ENCODE results near the gene ENG. TPM values are rescaled to one million over a fixed set of nuclear protein-coding genes. Genes with fewer than 3 reads are reported as not detected.

The ENG gene
- total RNA-seq, 4 donors from 2014 or later, result 7.2 to 32.8 (median 18.0) TPM

GRCh38 chr9:127878652-127879390 is 24.4 kb upstream of the ENG start:
- H3K4me1 ChIP-seq, result peaks cover 34 to 54% (median 36%) of the 10 kb centered on the region in 3 donors
- H3K27me3 ChIP-seq, result no peaks in the 10 kb centered on the region
- H3K4me3 ChIP-seq, result no peak overlapping the region
- no peaks in the 10 kb centered on the region for H3K9me3 ChIP-seq
- intact Hi-C loops (cut with DNase I), result loop anchor here (10.0 kb wide), 1 partner anchor 144 kb away; the partner anchor contains the start of gene TOR2A
- no peak for TF ChIP-seq POLR2A (IDR thresholded peaks at IDR 0.05)
- TF ChIP-seq CTCF (IDR thresholded peaks at IDR 0.05), result no peak
- 58 to 64% methylated on average over 8 of the region's 8 CpGs for WGBS, 2 donors
- no peak for DNase-seq
- H3K36me3 ChIP-seq, result peaks cover 0 to 2% (median 0%) of the 10 kb centered on the region in 3 donors
- H3K27ac ChIP-seq, result no peak overlapping the region

GRCh38 chr9:127878001-127878651 is 23.7 kb upstream of the ENG start:
- Histone ChIP-seq H3K4me3 (peak overlapping the region; percentile 55 to 87 (median 60)), H3K9me3 (no peaks in the 10 kb centered on the region), H3K27ac (peak overlapping the region; percentile 78 to 91 (median 83)), H3K27me3 (no peaks in the 10 kb centered on the region), H3K4me1 (peaks cover 36 to 59% (median 40%) of the 10 kb centered on the region in 3 donors), H3K36me3 (no peaks in the 10 kb centered on the region)
- intact Hi-C loops (cut with DNase I), result loop anchor here (10.0 kb wide), 1 partner anchor 143 kb away; the partner anchor contains the start of gene TOR2A
- TF ChIP-seq POLR2A (IDR thresholded peaks at IDR 0.05), result no peak
- no peak for TF ChIP-seq CTCF (IDR thresholded peaks at IDR 0.05)
- WGBS, 2 donors, result 50 to 63% methylated on average over 8 to 9 of the region's 18 CpGs
- no peak for DNase-seq

- peak within 1 kb of the TSS; percentile 55 to 87 (median 60) for H3K4me3 ChIP-seq
- no peak for DNase-seq
- H3K36me3 ChIP-seq, result peaks cover 0 to under 1% (median 0%) of the 10 kb centered on the region in 3 donors
- intact Hi-C loops (cut with DNase I), result loop anchor here (10.0 kb wide), 1 partner anchor 143 kb away; the partner anchor contains the start of gene TOR2A
- peaks cover 36 to 57% (median 40%) of the 10 kb centered on the region in 3 donors for H3K4me1 ChIP-seq
- peak within 1 kb of the TSS; percentile 78 to 91 (median 83) for H3K27ac ChIP-seq
- 0% methylated on average over 7 of the region's 44 CpGs; no CpG with 5 or more reads in 1 of the 2 donors for WGBS, 2 donors
- H3K9me3 ChIP-seq, result no peaks in the 10 kb centered on the region
- no peaks in the 10 kb centered on the region for H3K27me3 ChIP-seq
- TF ChIP-seq POLR2A (IDR thresholded peaks at IDR 0.05) (peak in 1 of 4 donors; percentile 45), CTCF (IDR thresholded peaks at IDR 0.05) (no peak)
These were observed 23.1 kb upstream of the ENG start, which contains the start of gene AK1 for GRCh38 chr9:127877566-127877998. TSS of gene AK1 (minus strand) at chr9:127877675. CDS start at chr9:127874617, 3,058 bp downstream.

- Histone ChIP-seq H3K4me3 (peak overlapping the region; percentile 55 to 87 (median 60)), H3K27me3 (no peaks in the 10 kb centered on the region), H3K36me3 (peaks cover 0 to 7% (median 0%) of the 10 kb centered on the region in 3 donors), H3K27ac (peak overlapping the region; percentile 78 to 91 (median 83)), H3K4me1 (peaks cover 36 to 57% (median 40%) of the 10 kb centered on the region in 3 donors), H3K9me3 (no peaks in the 10 kb centered on the region)
- WGBS, 2 donors, result 50 to 87% methylated on average over 3 to 6 of the region's 26 CpGs
- no peak for TF ChIP-seq CTCF (IDR thresholded peaks at IDR 0.05)
- no peak for TF ChIP-seq POLR2A (IDR thresholded peaks at IDR 0.05)
- intact Hi-C loops (cut with DNase I), result loop anchor here (10.0 kb wide), 1 partner anchor 142 kb away; the partner anchor contains the start of gene TOR2A
- DNase-seq, result no peak
These were observed 22.5 kb upstream of the ENG start for GRCh38 chr9:127876764-127877562.

Data from esophagus squamous epithelium (tissue), 5 donors.